GM19238 (cell line): ENCODE data around the gene TSPAN18.

ENCODE experiments used
- DNase-seq: peaks from one replicate; pipeline ENCODE4 v3.0.0; 2011; ENCODE audit warnings: low spot score; ENCODE audit not compliant: insufficient read length

The TSPAN18 gene

GRCh38 chr11:44823006-44823405, 96.2 kb downstream of the TSPAN18 start:
- DNase-seq: no peak

GRCh38 chr11:44823868-44824267, 97.1 kb downstream of the TSPAN18 start:
- no peak for DNase-seq

DNA sequence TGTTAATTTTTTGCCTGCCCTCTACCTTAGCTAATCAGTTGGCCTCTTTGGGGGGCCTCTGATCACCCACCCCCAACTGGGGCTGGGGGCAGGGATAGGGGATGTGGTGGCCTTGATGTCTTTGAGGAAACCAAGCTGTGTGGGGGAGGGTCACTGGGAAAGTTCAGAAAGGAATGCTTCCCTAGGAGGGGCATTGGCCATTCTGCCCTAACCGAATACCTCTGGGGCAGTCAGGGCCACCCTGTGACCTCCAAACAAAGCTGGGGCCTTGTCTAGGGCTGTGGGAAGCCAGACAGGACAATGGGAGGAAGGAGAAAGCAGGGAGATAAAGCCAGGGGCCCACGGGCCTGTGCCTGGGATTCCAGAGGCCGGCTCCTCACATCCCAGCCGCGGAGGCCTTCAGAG, 97.5 kb downstream of the TSPAN18 start:
- no peak for DNase-seq

DNA sequence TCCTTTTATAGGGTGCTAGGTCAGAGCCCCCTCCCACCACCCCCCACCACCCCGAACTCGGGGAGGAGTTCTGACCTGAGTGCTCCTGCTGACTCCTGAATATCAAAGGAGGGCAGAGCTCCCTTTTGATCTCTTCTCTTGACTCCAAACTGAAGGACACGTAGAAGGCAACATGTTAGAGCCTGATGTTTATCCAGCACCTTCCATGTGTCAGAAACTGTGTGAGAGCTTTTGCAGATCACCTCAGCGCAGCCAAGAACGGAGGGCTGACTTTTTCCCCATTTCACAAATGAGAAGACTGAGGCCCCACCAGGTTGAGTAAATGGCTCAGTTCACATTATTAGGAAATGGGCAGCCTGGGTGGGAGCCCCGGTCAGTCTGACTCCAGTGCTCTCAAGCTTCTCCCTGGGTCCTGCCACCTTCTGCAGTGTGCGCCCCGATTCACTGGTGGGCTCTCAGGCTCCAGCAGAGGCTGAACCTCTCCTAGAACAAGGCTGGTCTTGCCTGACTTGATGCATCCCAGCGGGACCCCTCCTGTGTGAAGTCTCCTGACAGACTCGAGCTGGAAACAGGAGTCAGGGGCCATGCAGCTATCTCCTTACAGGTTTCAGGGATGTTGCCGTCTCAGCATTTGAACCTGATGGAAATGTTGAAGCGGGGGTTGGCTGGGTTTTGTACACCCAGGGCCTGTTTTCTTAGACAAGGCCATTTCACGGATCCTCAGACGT, 98.5 kb downstream of the TSPAN18 start:
- DNase-seq: no peak

DNA sequence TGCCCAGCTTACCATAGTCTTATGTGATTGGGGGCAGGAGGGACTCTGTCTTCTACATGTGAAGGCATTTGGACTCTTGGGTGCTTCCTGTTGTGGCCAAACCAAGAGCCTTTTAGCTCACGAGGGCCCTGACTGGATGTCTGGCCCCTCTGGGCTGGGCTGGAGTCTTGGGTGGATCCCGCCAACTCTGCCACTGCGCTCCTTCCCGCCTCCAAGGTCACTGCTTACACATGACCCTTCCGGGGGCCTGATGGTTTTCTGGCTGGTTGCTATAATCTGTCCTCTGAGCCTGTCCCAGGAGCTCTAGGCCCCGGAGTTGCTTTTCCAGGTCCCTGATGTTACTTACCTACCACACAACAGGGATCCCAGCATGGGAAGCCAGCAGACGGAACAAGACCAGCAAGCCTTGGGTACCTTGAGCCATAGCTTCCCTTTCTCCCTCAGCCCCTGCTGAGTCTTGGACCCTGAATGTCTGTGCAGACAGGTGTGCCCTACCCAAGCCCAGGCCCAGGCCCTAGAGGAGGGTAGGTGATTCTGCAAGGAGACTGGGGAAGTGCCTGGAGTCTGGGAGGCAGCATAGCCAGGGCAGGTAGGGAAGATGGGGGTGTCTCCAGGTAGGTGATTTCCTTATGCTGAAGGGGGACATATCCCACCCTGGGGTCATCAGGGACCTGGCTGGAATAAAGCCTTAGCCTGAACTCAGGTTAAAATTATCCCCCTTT, 100.3 kb downstream of the TSPAN18 start:
- DNase-seq: no peak

DNA sequence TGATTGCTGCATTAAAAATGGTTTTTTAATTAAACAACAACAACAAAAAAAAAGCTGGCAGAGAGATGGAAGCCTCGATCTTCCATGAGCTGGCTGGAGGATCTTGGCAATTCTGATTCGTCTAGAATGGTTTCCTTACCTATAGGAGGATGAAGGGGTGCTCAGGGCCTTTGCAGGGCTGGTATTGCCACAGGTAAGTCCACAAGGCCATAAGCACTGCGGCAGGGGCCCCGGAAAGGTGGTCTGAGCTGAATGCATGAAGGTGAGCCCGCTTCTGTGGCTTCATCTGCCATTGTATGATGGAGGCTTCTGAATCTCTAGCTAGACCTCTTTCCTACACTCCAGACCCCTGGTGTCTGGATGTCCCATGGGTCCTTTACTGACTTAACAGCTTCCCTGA, 101.5 kb downstream of the TSPAN18 start:
- no peak for DNase-seq

DNA sequence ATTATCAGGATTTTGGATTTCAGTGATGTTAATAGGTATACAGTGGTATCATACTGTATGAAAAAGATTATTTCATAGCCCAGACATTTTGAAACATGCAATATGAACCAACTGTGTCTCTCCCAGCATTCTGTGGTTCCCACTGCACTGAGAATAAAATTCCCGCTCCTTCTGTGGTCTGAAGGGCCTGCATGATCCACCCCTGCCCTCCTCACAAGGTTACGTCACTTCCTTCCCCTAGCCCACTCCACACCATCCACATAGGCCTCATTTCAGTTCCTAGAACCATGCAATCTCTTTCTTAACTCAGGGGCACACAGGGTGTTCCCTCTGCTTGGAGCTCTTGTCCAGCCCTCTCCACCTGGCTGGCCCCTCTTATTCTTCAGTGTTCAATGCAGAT, 103.1 kb downstream of the TSPAN18 start:
- DNase-seq: no peak

GRCh38 chr11:44831605-44832394, 105.0 kb downstream of the TSPAN18 start:
- DNase-seq: no peak

GRCh38 chr11:44832452-44832851, 105.7 kb downstream of the TSPAN18 start:
- DNase-seq: no peak

DNA sequence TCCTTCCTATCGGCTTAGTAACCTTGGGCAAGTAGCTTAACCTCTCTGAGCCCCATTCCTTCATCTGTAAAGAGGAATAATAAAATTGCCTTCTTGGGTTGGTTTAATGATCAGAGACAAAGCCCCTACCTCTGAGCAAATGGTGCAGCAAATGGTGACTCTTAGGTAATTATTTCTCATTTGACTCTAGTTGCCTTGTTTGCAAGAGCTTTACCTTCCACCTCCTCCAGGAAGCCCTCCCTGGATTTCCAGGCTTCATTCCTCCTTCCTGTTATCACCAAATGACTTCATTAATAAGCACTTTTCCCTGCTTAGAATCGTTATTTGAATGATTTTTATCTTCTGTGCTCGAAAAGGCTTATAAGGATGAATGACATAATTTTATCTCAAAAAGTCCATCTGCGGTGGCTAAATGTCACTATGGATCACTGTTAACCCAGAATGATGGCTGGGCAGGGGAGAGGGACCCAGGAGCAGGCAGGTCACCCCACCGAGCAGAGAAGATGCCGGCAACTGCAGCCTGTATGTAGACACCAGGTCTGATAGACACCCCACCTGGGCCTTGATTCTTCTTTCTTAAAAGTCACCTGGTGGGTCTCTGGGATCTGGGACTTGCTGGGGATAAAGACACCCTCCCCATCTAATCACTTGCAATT, 106.6 kb downstream of the TSPAN18 start:
- no peak for DNase-seq

DNA sequence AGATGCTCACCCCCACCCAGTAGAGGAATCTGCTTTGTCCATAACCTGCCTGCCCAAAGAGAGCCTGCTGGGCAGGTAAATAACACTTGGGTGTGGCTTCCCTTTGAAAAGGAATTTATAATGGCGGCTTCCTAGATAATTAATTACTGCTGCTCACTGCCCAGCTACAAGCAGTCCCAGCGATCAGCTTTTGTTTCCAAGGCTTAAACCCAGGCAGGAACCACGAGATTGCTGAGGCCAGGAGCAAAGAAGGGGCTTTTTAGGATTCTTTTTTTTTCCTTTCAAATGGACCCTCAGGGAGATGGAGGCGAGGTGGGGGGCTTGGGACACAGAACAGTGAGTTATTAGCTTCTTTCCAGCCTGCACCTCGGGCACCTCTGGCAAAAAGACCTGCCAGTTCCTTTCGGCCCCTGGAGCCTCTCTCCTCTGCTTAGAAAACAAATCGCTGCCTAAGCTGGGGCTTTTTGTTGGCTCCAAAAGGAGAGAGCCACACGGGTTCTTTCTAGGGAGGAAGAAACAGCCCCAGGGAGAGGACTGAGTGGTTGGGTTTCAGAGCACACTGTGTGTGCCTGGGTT, 107.2 kb downstream of the TSPAN18 start:
- DNase-seq: no peak

GRCh38 chr11:44834846-44835245, 108.1 kb downstream of the TSPAN18 start:
- no peak for DNase-seq

DNA sequence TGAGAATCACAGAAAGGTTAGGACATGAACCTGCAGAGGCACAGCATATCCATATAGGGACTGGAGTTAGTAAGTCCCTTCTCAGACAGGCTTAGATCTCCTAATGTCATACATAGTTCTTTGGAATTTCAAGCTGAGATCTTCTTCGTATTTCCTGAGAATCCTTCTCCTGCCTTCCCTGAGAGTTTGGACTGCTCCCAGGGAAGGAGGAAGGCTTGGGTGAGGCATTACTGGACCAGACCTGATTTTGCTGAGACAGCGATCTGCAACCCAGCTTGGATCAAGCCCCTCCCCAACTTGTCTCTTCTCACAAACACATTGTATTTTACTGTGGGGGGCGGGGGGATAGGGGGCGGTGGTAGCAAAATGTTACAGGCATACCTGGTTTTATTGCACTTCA, 108.5 kb downstream of the TSPAN18 start:
- no peak for DNase-seq

DNA sequence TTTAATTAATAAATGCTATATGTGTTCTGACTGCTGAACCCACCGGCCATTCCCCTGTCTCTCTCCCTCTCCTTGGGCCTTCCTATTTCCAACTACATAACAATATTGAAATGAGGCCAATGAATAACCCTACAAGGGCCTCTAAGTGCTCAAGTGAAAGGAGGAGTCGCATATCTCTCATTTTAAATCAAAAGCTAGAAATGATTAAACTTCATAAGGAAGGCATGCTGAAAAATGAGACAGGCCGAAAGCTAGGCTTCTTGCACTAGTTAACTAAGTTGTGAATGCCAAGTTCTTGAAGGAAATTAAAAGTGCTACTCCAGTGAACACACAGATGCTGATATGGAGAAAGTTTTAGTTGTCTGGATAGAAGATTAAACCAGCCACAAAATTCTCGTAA, 109.2 kb downstream of the TSPAN18 start:
- no peak for DNase-seq

DNA sequence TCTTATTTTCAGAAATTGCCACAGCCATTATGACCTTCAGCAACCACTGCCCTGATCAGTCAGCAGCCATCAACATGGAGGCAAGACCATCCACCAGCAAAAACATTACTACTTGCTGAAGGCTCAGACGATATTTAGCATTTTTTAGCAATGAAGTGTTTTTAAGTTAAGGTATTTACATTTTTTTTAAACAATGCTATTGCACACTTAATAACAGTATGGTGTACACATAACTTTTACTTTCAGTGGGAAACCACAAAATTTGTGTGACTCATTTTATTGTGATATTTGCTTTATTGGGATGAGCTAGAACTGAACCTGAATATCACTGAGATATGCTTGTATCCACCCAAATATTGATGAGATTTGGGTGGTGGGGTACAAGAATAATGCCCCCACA, 110.9 kb downstream of the TSPAN18 start:
- no peak for DNase-seq

DNA sequence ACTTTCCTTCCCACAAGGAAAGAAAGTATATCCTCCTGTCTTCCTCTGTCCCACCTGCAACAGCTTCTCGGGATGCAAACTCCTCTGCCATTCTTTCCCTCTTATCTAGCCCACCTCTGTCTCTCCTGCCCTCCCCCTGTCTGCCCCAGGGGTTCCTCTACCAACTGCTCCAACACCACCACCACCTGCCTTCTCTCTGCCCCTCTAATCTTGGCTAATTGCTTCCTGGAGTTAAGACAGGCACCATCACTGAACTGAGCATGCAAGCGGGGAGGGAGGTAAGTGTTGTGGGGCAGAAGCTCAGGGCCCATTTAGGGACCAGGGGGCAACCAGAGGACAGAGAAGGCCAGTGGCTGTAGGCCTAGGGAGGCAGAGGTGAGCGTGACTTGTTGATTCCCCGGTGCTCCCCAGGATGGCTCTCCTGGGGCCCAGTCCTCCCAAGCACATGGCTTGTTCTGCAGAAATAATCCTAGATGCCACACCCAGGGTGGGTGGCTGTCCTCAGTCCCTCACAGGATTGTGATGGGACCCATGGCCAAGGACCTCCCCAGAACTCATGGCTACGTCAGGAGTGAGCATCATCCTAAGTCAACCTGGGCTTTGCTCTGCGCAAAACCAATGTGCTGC, 112.8 kb downstream of the TSPAN18 start:
- no peak for DNase-seq

GRCh38 chr11:44840085-44840478, 113.3 kb downstream of the TSPAN18 start:
- no peak for DNase-seq

- DNase-seq: no peak
Measured at GRCh38 chr11:44840521-44841251, 113.9 kb downstream of the TSPAN18 start.

GRCh38 chr11:44842220-44842619, 115.5 kb downstream of the TSPAN18 start:
- DNase-seq: no peak

- DNase-seq: no peak
Measured at GRCh38 chr11:44846852-44847251, 120.1 kb downstream of the TSPAN18 start.
